Measurements from ENCODE around the gene FKBP1B.
"Not testable (repeated sequence)": the region's sequence is repeated elsewhere in the genome, so short reads cannot be mapped to it uniquely, and the experiment has no call there.

FKBP1B gene

DNA sequence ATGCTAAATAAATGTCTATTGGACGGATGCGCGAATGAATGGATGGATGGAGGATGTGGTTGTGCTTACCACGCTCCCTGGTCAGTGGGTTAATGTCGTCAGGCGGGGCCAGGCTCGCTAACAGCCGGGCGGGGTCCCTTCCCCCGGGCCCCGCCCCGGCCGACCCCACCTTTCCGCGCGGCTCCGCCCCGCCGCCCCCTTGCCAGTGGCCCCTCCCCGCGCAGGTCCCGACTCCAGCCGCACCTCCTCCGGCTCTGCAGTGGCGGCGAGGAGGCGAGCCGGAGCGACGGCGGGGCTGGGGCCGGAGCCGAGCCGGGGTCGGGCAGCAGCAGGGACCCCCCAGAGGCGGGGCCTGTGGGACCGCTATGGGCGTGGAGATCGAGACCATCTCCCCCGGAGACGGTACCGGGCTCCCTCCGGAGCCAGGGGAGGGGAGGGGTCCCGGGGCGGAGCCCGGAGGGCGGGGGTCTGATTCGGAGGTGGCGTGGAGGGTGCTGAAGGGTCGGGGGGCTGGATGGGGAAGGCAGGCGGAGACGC lies at the start of gene FKBP1B:
FKBP1B (plus strand) TSS at position 257 of the 537 bp plus-strand sequence; CDS start at position 366, 109 bp downstream.
- peak; percentile 65 for DNase-seq

DNA sequence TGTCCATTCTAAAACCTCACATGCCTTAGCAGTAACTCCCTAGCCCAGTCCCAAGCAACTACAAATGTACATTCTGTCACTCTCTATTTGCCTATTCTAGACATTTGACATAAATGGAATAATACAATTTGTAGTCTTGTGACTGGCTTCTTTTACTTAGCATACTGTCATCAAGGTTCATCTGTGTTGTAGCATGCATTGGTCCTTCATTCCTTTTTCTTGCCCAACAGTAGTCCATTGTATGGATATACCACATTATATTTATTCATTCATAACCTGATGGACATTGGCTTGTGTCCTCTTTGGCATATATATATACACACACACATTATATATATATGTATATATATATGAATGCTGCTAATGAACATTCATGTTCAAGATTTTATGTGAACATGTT lies 41.8 kb upstream of the FKBP1B start:
- no peak for DNase-seq

DNA sequence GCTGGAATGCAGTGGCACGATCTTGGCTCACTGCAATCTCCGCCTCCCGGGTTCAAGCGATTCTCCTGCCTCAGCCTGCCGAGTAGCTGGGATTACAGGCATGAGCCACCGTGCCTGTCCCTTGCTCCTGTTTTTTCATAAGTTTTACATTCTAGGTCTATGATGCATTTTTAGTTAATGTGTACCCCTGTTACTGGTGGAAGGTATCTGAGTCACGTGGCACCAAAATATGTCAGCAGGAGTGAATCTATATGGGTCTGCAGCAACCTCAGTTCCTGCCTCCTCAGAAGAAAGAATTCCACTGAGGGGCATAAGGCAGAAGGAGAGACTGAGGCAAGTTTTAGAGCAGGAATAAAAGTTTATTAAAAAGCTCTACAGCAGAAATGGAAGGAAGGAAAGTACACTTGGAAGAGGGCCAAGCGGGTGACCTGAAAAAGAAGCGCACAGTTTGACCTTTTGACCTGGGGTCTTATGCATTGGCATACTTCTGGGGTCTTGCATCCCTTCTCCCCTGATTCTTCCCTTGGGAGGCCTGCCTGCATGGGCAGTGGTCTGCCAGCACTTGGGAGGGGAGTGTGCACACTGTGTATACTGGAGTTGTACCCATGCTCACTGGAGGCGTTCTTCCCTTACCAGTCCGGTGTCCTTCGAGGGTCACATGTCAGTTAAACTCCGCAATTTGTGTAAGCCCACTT lies 40.7 kb upstream of the FKBP1B start:
- DNase-seq, result no peak

DNA sequence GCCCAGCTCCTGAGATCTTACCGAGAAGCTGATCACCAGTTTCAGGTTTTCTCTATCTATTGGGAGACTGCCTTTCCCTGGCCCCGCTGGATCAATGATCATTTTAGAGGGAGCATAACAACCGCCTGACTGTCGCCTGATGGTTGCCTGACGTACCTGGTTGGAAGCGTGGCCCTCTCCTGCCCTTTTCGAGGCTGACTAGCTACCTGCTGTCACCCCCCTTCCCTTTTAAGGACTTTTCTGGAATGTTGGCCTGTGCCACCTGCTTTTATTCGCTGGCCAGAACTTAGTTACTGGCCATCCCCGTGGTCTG lies 40.2 kb upstream of the FKBP1B start:
- no peak for DNase-seq

- peak; percentile 1 for DNase-seq
Observed at GRCh38 chr2:24009680-24010476, 39.7 kb upstream of the FKBP1B start, which contains the start of gene MFSD2B. TSS of gene MFSD2B (plus strand) at chr2:24010085. CDS start at chr2:24010097, 12 bp downstream.

DNA sequence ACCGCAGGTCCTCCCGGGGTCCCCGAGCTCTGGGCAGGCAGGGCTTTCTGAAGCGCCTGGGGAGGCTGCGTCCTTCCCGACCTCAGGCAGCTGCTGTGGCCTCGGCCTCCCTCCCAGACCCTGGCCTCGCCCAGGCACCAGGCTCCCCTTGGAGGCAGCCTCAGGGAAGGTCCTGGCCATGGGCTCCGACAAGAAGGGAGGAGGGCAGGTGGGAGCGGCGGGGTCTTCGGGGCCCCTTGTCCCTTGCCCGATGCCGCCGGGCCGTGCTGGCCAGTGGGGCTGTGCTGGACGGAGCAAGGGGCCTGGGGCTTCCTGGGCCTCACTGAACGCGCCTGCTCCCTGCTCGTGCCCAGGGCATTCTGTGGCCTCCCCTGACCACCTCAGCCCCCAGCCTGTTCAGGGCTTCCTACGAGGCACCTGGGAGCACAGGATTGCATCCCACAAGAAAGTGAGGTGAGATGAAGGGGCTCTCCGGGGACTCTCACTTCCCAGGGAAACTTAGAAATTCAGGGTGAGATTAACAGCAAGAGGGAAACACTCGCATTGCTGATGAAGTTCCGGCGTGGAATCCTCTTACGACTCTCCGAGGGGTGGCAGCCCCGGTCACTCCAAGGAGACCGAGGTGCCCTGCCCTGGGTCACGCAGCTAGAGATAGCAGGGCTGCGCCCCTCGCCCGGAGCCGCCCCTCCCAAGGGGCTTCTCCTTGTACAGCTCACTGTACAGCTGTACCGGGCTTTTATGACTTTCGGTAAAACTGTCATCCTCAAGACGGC lies 38.9 kb upstream of the FKBP1B start:
- no peak for DNase-seq

GRCh38 chr2:24011250-24012104 lies 38.1 kb upstream of the FKBP1B start:
- no peak for DNase-seq

DNA sequence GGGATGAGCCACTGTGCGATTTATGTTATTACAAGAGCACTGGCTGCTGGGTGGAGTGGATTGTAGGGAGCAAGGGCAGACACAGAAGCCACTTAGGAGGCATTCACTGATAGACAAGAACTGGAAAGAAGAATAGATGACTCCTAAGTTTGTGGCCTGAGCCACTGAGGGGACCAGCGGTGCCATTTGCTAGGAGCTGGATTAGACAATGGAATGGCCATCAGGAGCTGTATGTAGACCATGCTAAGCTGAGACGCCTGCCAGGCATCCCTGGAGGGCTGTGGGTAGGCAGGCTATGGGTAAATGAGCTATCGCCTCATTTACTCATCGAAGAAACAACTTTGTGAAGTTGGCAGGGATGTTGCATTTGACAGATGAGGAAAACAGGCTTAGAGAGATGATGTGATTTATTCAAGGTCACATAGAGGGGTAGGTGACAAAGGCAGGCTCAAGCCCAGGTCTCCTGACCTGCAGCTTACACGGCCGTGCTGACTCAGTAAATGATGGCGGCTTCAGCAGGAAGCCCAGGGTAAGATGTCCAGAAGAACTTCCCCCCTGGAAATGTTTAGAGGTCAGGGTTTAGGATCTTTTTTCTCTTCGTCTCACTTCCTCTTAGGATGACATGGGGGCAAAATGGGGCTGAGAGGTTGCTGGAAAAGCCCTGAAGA lies 36.9 kb upstream of the FKBP1B start:
- DNase-seq, result peak; percentile 19

GRCh38 chr2:24014902-24015301 lies 34.6 kb upstream of the FKBP1B start:
- DNase-seq, result not testable (repeated sequence)

DNA sequence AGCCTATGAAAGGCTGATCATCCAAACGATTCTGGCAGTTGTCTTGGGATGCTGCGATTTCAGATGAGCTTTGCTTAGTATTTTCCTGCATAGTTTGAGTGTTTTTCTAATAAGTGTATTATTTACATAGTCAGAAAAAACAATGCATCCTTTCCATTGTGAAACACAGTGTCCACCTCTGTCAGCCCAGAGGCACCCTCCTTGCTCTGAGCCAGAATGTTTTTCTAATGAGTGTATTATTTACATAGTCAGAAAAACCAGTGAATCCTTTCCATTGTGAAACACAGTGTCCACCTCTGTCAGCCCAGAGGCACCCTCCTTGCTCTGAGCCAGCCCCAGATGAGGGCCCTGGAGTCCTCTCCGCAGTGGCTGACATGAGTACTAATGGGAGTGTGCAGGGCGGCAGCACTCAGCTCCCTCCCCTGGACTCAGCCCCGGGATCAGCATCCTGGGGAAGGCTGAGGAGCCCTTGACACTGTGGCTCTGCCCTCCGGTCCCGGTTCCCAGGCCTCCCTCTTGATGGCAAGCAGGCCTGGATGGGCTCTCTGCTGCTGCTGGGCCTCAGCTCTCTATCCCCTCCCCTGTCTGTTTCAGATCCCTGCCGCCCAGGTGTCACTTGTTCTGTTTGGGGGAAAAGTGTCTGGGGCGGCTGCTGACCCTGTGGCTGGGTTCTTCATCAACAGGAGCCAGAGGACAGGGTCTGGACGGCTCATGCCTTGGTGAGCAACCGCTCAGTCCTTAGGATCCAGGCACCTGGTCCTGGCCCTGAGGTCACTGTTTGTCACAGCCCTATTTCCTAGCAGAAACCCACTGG lies 33.8 kb upstream of the FKBP1B start:
- no peak for DNase-seq

DNA sequence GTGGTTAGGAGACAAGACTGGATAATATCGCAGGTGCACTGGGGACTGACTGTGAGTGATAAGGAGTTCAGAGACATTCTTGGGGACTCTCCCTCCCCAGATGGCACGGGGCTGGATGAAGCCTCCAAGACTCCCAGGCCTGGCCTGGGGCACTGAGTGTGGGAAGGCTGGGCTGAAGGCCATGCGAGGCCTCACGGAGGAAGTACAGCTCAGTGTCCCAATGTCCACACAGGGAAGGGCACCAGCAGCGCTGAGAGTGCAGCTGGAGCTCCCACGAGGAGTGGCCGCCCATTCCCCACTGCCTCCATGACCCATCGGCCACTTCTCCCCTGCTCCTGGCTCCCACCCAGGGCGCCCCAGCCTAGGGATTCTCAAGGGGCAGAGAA lies 33.2 kb upstream of the FKBP1B start:
- no peak for DNase-seq

DNA sequence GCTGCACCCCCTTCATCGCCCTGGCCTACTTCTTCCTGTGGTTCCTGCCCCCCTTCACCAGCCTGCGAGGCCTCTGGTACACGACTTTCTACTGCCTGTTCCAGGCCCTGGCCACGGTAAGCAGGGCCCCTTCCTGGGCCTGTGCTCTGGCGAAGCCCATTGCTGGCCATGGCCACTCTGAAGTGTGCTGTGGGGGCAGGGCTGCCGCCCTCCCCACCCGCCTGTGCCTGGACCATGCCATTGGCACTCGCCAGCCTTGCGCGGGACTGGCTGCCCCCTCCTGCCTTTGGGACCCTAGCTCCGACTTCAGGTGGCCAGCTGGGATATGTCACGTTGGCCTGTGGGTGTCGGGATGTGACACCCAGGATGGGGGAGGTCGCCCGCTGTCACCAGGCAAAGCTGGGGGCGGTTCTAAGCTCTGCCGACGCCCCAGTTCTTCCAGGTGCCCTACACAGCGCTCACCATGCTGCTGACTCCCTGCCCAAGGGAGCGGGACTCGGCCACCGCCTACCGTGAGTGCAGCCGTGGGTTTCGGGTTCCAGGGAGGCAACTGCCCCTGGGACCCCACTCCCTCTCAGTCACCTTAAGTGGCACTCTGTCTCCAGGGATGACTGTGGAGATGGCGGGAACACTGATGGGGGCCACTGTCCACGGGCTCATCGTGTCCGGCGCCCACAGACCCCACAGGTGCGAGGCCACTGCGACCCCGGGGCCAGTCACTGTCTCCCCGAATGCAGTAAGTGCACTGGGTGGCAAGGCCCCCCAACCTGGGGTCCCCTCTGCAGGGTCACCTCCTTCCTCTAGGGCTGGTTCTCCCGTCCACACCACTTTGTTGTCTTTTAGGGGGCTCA lies 32.5 kb upstream of the FKBP1B start:
- no peak for DNase-seq

DNA sequence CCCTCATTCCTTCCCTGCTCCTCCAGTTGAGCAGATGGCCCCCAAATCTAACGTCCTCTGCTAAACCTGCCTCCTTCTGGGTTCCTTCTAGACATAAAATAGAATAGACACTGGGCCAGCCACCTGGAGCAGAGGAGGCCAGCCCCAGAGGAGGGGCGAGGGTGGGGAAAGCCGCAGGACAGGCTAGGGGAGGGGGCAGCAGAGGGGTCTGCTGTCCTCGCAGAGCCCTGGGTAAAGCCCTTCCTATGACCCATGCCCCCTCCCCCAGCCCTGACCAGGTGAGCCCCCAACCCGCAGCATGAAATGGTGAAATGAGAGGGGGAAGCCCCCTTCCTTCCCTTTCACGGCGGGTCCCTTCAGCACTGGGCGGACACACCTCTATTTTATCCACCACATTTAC lies 31.8 kb upstream of the FKBP1B start:
- DNase-seq, result no peak

GRCh38 chr2:24018241-24018640 lies 31.3 kb upstream of the FKBP1B start:
- DNase-seq, result no peak

GRCh38 chr2:24019729-24020128 lies 29.8 kb upstream of the FKBP1B start:
- no peak for DNase-seq

GRCh38 chr2:24020244-24020643 lies 29.3 kb upstream of the FKBP1B start:
- DNase-seq, result no peak

GRCh38 chr2:24021122-24021998 lies 28.2 kb upstream of the FKBP1B start:
- peak; percentile 9 for DNase-seq

- no peak for DNase-seq
Observed at GRCh38 chr2:24022324-24022974, 27.1 kb upstream of the FKBP1B start.
